DND-41 (cell line): Measurements from ENCODE around the gene YEATS2.

Experiments used
- ATAC-seq: fragments of 200-7000 bp; cut with Tn5 transposase; 3 replicates; pipeline ENCODE4 v1.9.1; 2021; ENCODE audit warnings: low read depth; ENCODE audit not compliant: insufficient read depth
- DNase-seq: peaks from one replicate; pipeline ENCODE4 v3.0.0-alpha.2; 2020
- H2AFZ ChIP-seq: 2 replicates; pipeline ENCODE4 v1.6.0; 2012; ENCODE audit warnings: low read depth, low read length
- H3K27ac ChIP-seq: 2 replicates; pipeline ENCODE4 v1.5.1; 2012; ENCODE audit warnings: low read length, inconsistent platforms
- H3K27me3 ChIP-seq: fragments of 200-600 bp; sonication (generic); 2 replicates; pipeline ENCODE4 v1.6.0; 2012; ENCODE audit warnings: low read length, mild to moderate bottlenecking, inconsistent platforms; ENCODE audit not compliant: insufficient read depth, poor library complexity
- H3K36me3 ChIP-seq: 2 replicates; pipeline ENCODE4 v1.5.1; 2012; ENCODE audit warnings: low read length, inconsistent platforms; ENCODE audit not compliant: insufficient read depth
- H3K4me1 ChIP-seq: 2 replicates; pipeline ENCODE4 v1.5.1; 2012; ENCODE audit warnings: mild to moderate bottlenecking, low read length; ENCODE audit not compliant: insufficient read depth
- H3K4me2 ChIP-seq: 2 replicates; pipeline ENCODE4 v1.6.0; 2012; ENCODE audit warnings: mild to moderate bottlenecking, moderate library complexity, low read length, inconsistent platforms; ENCODE audit not compliant: insufficient read depth
- H3K4me3 ChIP-seq, 2 experiments: fragments of 200-600 bp in 1 of 2; shearing (Covaris generic) in 1 of 2; 2 replicates each; pipeline ENCODE4 v1.5.1; 2012 to 2016; ENCODE audit warnings: inconsistent platforms in 2 of 2, low read length in 2 of 2, mild to moderate bottlenecking in 2 of 2, low read depth in 1 of 2, moderate library complexity in 1 of 2
- H3K79me2 ChIP-seq: 2 replicates; pipeline ENCODE4 v1.6.0; 2012; ENCODE audit warnings: low read length, inconsistent platforms; ENCODE audit not compliant: insufficient read depth
- H3K9ac ChIP-seq: 2 replicates; pipeline ENCODE4 v1.6.0; 2012; ENCODE audit warnings: low read depth, mild to moderate bottlenecking, inconsistent platforms, low read length, moderate library complexity
- H3K9me3 ChIP-seq: 2 replicates; pipeline ENCODE4 v1.5.1; 2012; ENCODE audit warnings: low read length, moderate library complexity, mild to moderate bottlenecking, inconsistent platforms; ENCODE audit not compliant: insufficient read depth, severe bottlenecking
- H4K20me1 ChIP-seq: 2 replicates; pipeline ENCODE4 v1.6.0; 2012; ENCODE audit warnings: low read length; ENCODE audit not compliant: insufficient read depth
- EZH2 ChIP-seq: IDR thresholded peaks from 3 replicates; pipeline ENCODE4 v1.6.1; 2012; ENCODE audit warnings: borderline replicate concordance, low read depth, mild to moderate bottlenecking, moderate library complexity, low read length, inconsistent platforms; ENCODE audit not compliant: severe bottlenecking
- TF ChIP-seq, protein P1 (sequence below): IDR thresholded peaks from 2 replicates; pipeline ENCODE4 v1.5.1; 2012; ENCODE audit warnings: borderline replicate concordance, low read length, moderate library complexity, mild to moderate bottlenecking; ENCODE audit not compliant: poor library complexity, severe bottlenecking; ENCODE audit errors: extremely low read depth

The YEATS2 gene

DNA sequence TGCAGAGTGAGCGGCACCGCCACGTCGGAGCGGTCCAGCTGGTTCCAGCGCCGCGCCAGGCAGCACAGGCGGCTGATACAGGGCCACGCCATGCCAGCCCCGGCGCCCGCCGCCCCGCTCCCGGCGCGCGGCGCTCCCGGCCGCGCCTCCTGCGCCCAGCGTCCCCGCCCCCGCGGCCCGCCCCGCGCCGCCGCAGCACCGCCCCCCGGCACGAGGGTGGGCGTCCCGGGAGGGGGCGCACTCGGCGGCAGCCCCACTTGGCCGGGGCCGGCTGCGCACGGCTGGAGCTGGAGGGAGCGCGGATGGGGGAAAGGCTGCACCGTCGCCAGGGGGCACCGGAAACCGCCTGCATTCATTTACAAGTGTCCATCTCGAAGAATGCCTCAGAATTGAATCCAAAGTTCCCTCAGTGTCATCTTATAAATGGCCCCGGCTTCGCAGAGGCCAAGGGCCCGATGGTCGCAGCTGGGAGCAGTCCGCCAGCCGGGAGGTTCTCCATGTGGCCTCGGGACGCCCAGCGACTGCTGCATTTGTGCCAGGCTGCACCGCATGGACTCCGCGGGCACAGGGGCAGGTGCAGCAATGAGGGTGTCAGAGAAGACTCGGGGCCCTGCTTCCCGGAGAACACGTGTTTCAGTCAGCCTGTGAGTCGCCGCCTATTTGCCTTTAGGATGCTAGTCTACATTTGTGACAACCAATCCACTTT is 128.0 kb downstream of the YEATS2 start, which contains the start of gene MAP6D1:
Gene MAP6D1, minus strand, starts transcription at position 122 of the 706 bp plus-strand sequence. Its CDS starts 30 bp downstream, at position 92.
- no peaks in the 10 kb centered on the region for H3K79me2 ChIP-seq
- H3K9ac ChIP-seq, result no peak within 1 kb of the TSS
- no peak within 1 kb of the TSS for H3K27ac ChIP-seq
- ATAC-seq (peak; percentile 64), DNase-seq (peak; percentile 20)
- H3K36me3 ChIP-seq, result peaks cover 30% of the 10 kb centered on the region
- no peaks in the 10 kb centered on the region for H3K9me3 ChIP-seq
- 0 out of 2 replicates have a peak, but pooled peaks cover 5% of the 10 kb centered on the region for H4K20me1 ChIP-seq
- TF ChIP-seq, protein P1, sequence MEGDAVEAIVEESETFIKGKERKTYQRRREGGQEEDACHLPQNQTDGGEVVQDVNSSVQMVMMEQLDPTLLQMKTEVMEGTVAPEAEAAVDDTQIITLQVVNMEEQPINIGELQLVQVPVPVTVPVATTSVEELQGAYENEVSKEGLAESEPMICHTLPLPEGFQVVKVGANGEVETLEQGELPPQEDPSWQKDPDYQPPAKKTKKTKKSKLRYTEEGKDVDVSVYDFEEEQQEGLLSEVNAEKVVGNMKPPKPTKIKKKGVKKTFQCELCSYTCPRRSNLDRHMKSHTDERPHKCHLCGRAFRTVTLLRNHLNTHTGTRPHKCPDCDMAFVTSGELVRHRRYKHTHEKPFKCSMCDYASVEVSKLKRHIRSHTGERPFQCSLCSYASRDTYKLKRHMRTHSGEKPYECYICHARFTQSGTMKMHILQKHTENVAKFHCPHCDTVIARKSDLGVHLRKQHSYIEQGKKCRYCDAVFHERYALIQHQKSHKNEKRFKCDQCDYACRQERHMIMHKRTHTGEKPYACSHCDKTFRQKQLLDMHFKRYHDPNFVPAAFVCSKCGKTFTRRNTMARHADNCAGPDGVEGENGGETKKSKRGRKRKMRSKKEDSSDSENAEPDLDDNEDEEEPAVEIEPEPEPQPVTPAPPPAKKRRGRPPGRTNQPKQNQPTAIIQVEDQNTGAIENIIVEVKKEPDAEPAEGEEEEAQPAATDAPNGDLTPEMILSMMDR, result no peak
- TF ChIP-seq EZH2, result no peak
- no peak within 1 kb of the TSS for H3K4me3 ChIP-seq
- H2AFZ ChIP-seq, result no peak within 1 kb of the TSS
- no peak within 1 kb of the TSS for H3K4me2 ChIP-seq
- H3K27me3 ChIP-seq, result no peaks in the 10 kb centered on the region
- no peaks in the 10 kb centered on the region for H3K4me1 ChIP-seq

DNA sequence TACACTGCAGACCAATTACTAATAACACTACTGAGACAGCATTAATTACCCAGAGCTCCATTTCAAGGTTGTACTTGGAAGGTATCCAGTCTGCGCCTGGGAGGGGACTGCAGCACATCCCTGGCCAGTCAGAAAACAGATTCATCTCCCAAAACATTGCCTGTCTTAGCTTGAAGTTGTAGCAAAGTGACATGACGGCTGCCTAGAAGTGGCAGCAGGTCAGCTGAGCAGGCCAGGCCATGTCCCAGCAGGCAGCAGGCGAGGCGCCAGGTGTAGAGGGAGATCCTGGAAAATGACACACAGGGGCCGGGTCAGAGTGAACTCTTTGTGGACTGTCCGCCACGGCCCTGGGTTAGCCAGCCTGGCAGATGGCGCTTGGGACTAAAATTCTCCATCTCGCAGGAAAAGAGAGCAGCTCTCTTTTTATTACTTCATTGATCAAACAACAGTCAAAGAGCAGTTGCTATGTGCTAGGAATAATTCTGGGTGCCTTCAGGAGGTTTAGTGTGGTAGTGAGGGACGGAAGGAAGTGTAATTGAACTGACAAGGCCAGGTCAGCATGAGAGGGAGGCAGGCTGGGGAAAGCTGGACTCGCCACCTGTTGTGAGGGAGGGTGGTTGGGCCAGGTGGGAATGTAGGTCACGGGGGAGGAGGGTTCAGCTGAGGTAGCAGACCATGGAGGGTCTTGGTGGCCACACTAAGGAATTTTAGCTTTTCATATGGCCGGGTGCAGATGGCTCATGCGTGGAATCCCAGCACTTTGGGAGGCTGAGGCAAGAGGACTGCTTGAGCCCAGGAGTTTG is 129.1 kb downstream of the YEATS2 start:
- Histone ChIP-seq H3K4me3 (no peak overlapping the region), H3K4me2 (no peak overlapping the region), H3K9me3 (no peaks in the 10 kb centered on the region), H3K4me1 (no peaks in the 10 kb centered on the region), H3K79me2 (no peaks in the 10 kb centered on the region), H3K27me3 (no peaks in the 10 kb centered on the region), H2AFZ (no peak overlapping the region), H4K20me1 (0 out of 2 replicates have a peak, but pooled peaks cover 5% of the 10 kb centered on the region), H3K27ac (no peak overlapping the region), H3K9ac (no peak overlapping the region), H3K36me3 (peaks cover 35% of the 10 kb centered on the region)
- TF ChIP-seq EZH2, result no peak
- TF ChIP-seq, protein P1, result no peak
- no peak for DNase-seq
- no peak for ATAC-seq

DNA sequence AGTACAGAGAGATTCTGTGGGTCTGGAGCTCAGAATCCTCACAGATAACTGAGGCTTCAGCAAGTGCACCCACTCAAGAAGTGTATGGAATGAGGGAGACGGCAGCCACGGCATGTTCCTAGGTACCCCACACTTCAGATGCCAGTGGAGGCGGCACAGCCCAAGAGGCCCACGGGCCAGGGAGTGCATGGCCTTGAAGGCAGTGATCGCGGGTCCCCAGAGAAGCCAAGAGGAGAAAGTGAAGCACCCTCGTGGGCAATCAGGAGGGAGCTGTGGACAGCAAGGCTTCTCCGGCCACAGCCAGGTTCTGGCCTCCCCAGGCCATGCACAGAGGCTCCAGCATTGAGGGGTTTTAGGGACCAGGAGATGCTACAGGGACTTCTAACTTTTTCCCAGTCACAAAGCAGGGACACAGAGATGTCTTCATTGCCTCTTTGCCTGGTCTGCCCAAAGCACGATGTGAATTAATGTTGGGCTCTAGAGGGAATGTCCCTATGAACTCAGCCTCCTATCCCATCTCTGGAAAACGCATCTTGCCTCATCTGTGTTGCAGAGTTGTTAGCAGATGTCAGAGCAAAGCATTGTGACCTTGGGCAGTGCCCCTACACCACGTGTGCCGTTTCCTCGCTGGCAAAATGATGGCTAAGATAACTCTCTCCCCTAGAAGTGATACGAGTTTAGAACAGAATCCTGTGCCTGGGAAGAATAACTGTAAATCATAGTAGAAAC is 130.4 kb downstream of the YEATS2 start:
- Histone ChIP-seq H2AFZ (no peak overlapping the region), H3K36me3 (peaks cover 45% of the 10 kb centered on the region), H3K79me2 (no peaks in the 10 kb centered on the region), H3K4me2 (no peak overlapping the region), H3K9ac (no peak overlapping the region), H3K9me3 (no peaks in the 10 kb centered on the region), H3K4me3 (no peak overlapping the region), H4K20me1 (0 out of 2 replicates have a peak, but pooled peaks cover 5% of the 10 kb centered on the region), H3K4me1 (no peaks in the 10 kb centered on the region), H3K27ac (no peak overlapping the region), H3K27me3 (no peaks in the 10 kb centered on the region)
- DNase-seq (no peak), ATAC-seq (no peak)
- TF ChIP-seq, protein P1, result no peak
- TF ChIP-seq EZH2, result no peak
